HG03045 (cell line): ENCODE results near the gene CLDN9.

Source experiments
- ATAC-seq: cut with Tn5 transposase; IDR thresholded peaks from one replicate; pipeline ENCODE4 v1.9.1; 2021; ENCODE audit warnings: mild to moderate bottlenecking, moderate library complexity; ENCODE audit not compliant: unreplicated experiment

CLDN9 gene

GRCh38 chr16:2974319-2975056 lies 38.2 kb upstream of the CLDN9 start:
- ATAC-seq = no peak

GRCh38 chr16:2975161-2975795 lies 37.4 kb upstream of the CLDN9 start:
- no peak for ATAC-seq

DNA sequence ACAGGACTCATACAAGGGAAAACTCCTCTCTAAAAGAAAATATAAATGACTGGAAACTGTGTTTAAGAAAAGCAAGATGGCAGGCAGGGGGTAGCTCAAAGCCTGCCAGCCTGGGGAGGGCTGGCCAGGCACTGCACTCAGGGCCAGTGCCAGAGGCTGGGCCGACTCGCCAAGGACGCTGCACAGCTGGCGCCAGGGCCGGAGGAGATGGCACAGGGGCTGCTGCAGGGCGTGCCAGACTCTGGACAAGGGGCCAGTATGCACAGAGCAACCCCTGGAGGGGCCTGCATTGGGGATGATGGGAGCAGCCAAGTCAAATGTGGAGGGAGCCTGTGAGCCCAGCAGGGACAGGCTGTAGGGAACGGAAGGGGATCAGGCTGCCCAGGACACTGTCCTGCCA lies 36.5 kb upstream of the CLDN9 start:
- no peak for ATAC-seq

- no peak for ATAC-seq
Measured at GRCh38 chr16:2976673-2977072, 36.0 kb upstream of the CLDN9 start.

GRCh38 chr16:2977440-2977839 lies 35.3 kb upstream of the CLDN9 start:
- ATAC-seq = no peak

GRCh38 chr16:2979669-2980226 lies 33.0 kb upstream of the CLDN9 start:
- peak; percentile 1 for ATAC-seq

- peak; percentile 62 for ATAC-seq
Measured at GRCh38 chr16:2980227-2981176, 32.2 kb upstream of the CLDN9 start, which contains the start of gene PKMYT1. PKMYT1 (minus strand) TSS chr16:2980446; CDS start chr16:2979657, 789 bp downstream.

GRCh38 chr16:2981177-2981898 lies 31.4 kb upstream of the CLDN9 start:
- ATAC-seq = no peak

GRCh38 chr16:2981899-2982250 lies 30.8 kb upstream of the CLDN9 start:
- no peak for ATAC-seq

GRCh38 chr16:2982402-2982801 lies 30.3 kb upstream of the CLDN9 start:
- ATAC-seq = no peak

- no peak for ATAC-seq
Measured at GRCh38 chr16:2983706-2984136, 29.0 kb upstream of the CLDN9 start.

DNA sequence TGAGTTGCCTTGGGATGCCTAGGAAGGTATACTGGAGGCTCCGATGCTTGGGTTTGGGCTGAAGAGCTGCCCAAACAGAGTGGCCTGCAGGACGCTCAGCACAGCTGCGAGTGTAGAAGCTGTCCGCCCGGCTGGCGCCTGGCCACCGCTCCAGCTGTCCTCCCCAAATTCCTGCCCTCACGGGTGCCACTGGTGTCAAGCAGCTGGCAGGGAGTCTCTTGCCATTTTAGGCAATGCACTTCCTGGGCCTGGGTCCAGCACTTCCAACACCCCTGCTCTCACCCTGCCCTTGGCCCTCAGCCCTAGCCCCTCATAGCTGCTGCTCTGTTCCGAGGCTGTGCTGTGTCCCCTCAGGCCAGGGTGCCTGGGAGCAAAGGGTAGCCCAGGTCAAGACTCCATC lies 27.3 kb upstream of the CLDN9 start:
- no peak for ATAC-seq

GRCh38 chr16:2985893-2986355 lies 26.8 kb upstream of the CLDN9 start:
- no peak for ATAC-seq

DNA sequence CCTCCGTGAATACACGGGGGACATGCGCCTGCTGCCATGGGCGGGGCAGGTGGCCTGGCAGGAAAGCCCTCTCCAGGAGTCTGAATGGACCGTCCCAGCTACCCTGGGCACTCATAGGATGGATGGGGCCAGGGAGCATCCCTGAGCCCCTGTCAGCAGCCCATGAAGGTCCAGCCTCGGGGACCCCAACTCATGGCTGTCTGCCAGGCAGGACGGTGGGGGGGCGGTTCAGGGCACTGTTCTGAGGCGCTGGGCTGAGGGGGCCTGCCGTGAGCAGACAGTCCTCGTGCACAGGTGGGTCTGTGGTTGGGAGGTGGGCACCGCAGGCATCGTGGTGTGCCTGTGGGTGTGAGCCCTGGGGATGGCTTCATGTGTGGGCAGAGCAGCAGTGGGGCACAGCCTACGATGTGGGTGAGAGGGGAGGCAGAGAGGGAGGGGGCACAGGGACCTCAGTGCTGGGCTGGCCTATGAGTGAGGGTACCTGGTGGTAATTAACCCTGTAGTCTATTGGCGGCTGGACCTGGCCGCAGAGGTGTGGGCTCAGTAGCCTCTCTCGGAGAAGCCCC lies 26.0 kb upstream of the CLDN9 start:
- ATAC-seq = no peak

DNA sequence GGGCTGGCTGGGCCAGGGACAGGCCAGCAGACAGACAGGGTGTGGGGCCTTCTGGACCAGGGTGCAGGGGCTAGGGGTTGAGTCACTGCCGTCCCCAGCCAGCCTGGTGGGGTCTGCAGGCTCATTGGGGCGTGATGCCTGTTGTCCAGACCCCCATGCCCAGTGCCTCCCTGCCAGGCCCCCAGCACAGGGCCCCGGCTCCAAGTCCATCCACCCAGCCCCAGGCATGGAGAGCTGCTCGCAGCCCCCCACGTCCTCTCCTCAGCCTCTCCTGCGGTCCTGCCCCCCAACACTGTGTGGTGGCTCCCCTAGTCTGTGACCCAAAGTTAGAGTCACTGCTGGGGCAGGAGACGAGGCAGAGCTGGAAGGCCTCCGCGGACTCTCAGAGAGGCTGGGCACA lies 25.4 kb upstream of the CLDN9 start:
- ATAC-seq = no peak

DNA sequence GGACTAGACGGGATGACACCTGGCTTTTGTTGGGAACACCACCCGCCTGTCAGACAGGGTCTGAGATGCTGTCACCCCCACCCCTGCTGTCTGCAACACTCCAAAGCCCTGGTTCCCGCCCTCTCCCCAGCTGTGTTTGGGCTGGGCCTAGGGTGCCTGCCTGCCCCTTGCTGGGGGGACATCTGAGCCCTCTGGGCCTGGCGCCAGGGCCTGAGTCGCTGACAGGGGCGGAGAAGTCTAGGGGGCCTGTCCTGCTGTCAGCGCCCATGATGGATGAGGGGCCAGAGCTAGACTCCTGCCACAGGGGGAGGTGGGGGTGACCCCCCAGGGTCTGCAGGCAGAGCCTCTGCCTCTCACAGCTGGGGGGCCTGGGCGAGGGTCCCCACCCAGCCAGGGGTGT lies 24.9 kb upstream of the CLDN9 start:
- ATAC-seq = no peak

GRCh38 chr16:2988590-2989099 lies 24.1 kb upstream of the CLDN9 start:
- no peak for ATAC-seq

DNA sequence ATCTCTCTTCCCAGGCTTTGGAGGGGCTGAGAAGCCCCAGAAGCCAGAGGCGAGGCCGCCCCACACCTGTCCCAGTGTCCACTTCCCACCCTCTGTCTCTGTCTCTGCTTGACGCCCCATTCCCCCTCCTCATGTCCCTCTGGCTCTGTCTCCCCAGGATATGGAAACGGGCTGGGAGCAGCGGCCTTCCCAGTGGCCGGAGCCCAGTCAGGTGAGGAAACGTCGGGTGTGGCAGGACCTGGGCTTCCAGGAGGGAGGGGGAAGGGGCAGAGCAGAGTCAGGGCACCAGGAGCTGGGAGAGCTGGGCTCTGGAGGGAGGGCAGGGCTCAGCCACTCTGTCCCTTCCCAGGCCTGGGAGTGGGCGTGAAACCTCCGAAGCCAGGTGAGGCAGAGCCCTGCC lies 21.8 kb upstream of the CLDN9 start:
- no peak for ATAC-seq

GRCh38 chr16:2991566-2992261 lies 21.0 kb upstream of the CLDN9 start:
- ATAC-seq = no peak
